ENCODE results near the gene LCE3E.

GRCh38 chr1:152537496-152537895 is 29.1 kb downstream of the LCE3E start:
- TF ChIP-seq CTCF (IDR thresholded peaks at IDR 0.05) = no peak
- TF ChIP-seq POLR2A (IDR thresholded peaks at IDR 0.05) = no peak

All from lower leg skin (tissue), 3 donors.